SK-N-MC (cell line): Measurements from ENCODE around the gene PLXDC2.

Experiments used
- EZH2 ChIP-seq: fragments of 200-600 bp; sonication (generic); IDR thresholded peaks from one replicate; pipeline ENCODE4 v1.6.1; 2017; ENCODE audit warnings: antibody characterized with exemption
- FOXP2 ChIP-seq: optimal IDR thresholded peaks from 2 replicates; pipeline ENCODE3; 2011; ENCODE audit warnings: mild to moderate bottlenecking, moderate library complexity; ENCODE audit not compliant: insufficient read depth; ENCODE audit errors: extremely low read length, control extremely low read depth

DNA sequence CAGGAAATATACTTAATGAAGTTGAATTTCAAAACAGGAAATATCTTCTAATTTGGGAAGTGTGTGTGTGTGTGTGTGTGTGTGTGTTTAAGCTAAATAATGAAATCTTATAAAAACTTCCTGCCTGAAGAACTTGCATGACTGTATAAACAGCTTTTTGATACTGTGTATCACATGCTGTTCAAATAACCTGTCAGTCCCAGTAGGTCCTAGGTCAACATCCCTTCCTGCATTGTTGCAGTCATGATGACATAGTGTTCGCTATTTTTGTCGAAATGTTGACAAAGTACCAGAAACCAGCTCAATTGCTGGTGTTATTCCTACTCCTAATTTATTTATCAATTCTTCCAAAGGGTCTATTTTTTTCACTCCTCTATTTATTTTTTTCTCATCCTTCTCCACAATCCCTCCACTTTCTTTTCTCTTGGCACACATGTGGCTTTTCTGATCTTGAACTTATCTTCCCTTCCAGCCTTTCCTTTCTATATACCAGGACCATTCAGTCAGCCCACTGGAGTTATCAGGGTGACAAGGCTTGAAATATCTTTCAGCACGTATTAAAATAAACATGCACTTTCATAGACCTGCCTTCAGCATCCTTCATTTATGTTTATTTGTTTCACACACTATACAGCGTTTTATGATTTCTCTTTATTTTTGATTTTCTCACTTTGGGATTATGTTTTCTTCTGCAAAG is 115.8 kb downstream of the PLXDC2 start:
- no peak for TF ChIP-seq FOXP2
- TF ChIP-seq EZH2: no peak
